ENCODE results near the gene CTSD. TPM values are rescaled to one million over a fixed set of nuclear protein-coding genes. Genes with fewer than 3 reads are reported as not detected.
"Not testable (repeated sequence)": the region's sequence is repeated elsewhere in the genome, so short reads cannot be mapped to it uniquely, and the experiment has no call there.

The CTSD gene
- 104 TPM for total RNA-seq
- polyA plus RNA-seq, result 100 to 1,000 TPM; 147 to 175 (median 155) TPM

DNA sequence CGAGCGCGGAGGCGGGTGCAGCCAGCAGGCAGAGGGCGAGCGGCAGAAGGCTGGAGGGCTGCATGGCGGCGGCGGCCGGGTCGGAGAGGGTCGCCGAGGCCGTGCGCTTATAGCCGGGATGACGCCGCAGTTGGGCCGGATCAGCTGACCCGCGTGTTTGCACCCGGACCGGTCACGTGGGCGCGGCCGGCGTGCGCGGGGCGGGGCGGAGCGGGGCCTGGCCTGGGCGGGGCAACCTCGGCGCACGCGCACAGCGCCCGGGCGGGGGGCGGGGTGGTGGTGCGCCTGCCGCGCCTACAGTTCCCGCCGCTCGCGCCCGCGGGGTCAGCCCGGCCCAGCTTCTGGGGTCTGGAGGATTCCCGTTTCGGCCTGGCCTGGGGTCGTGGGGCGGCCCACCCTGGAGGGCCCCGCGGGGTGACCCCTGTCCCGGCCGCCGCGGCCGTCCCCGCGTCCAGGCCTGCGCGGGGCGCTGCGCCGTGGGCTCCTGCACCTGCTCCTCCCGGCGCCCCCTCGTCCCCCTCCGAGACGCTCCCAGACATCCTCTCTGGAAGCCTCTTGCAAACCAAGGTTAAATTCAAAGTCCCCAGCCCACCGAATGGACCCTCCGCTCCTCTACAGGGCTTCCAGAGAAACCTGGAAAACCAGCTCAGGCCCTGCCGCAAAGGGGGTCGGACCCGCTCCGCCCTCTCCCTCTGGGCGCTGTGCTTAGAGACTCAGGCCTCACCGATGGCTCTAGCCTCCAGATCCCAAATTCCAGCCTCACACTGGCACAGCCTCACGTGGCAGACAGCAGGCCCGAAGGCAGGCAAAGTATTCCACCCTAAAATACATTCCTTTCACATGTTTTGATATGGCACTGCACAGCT, at the start of gene CTSD:
Gene CTSD, minus strand, starts transcription at position 132 of the 866 bp plus-strand sequence. Its CDS starts 68 bp downstream, at position 64.
- H3K36me3 ChIP-seq (ENCODE audit: control insufficient read depth, insufficient read depth, low read length), result peaks cover 6% of the 10 kb centered on the region
- peak within 1 kb of the TSS; percentile 57 for H3K4me3 ChIP-seq (ENCODE audit: low read depth, low read length)
- Mint-ChIP-seq H3K27me3 (no peaks in the 10 kb centered on the region), H3K36me3 (no peaks in the 10 kb centered on the region), H3K4me3 (peak within 1 kb of the TSS; percentile 89 to 97 (median 91)), H3K9me3 (no peaks in the 10 kb centered on the region), H3K4me1 (peaks cover 0 to 40% (median 14%) of the 10 kb centered on the region in 4 donors), H3K27ac (peak within 1 kb of the TSS; percentile 71 to 94 (median 79))
- H3K27ac ChIP-seq (ENCODE audit: insufficient read depth, low read length, poor library complexity, severe bottlenecking), result peak within 1 kb of the TSS; percentile 66
- peak; percentile 71 to 84 for ATAC-seq (ENCODE audit: low read depth in 2 of 2)
- H3K9me3 ChIP-seq (ENCODE audit: control insufficient read depth in 2 of 2, low read length in 2 of 2), result no peaks in the 10 kb centered on the region
- peaks cover 41% of the 10 kb centered on the region for H3K4me1 ChIP-seq (ENCODE audit: control insufficient read depth, insufficient read depth, low read length, poor library complexity, severe bottlenecking)
- no peaks in the 10 kb centered on the region for H3K27me3 ChIP-seq (ENCODE audit: control insufficient read depth, insufficient read depth, low read length)
- DNase-seq, result peak; percentile 79 to 83 (median 79)

DNA sequence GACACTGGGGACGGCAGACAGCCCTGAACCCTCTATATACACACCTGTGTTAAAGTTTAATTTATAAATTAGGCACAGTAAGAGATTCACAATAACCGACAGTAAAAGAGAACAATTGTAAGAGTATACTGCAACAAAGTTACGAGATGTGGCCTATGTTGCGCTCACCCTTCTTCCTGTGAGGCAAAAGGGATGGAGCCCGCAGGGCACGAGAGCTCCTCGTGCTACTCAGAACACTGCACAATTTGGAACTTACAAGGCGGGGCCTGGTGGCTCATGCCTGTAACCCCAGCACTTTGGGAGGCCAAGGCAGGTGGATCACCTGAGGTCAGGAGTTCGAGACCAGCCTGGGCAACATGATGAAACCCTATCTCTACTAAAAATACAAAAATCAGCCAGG, 49.6 kb upstream of the CTSD start:
- H3K36me3 ChIP-seq (ENCODE audit: control insufficient read depth, insufficient read depth, low read length); H3K4me3 ChIP-seq (ENCODE audit: low read depth, low read length); H3K27ac Mint-ChIP-seq; H3K27me3 ChIP-seq (ENCODE audit: control insufficient read depth, insufficient read depth, low read length); H3K4me1 Mint-ChIP-seq; ATAC-seq (ENCODE audit: low read depth in 2 of 2); DNase-seq; H3K9me3 Mint-ChIP-seq; H3K4me3 Mint-ChIP-seq; H3K4me1 ChIP-seq (ENCODE audit: control insufficient read depth, insufficient read depth, low read length, poor library complexity, severe bottlenecking); H3K36me3 Mint-ChIP-seq; H3K27ac ChIP-seq (ENCODE audit: insufficient read depth, low read length, poor library complexity, severe bottlenecking); H3K9me3 ChIP-seq (ENCODE audit: control insufficient read depth in 2 of 2, low read length in 2 of 2); H3K27me3 Mint-ChIP-seq: not testable (repeated sequence)

DNA sequence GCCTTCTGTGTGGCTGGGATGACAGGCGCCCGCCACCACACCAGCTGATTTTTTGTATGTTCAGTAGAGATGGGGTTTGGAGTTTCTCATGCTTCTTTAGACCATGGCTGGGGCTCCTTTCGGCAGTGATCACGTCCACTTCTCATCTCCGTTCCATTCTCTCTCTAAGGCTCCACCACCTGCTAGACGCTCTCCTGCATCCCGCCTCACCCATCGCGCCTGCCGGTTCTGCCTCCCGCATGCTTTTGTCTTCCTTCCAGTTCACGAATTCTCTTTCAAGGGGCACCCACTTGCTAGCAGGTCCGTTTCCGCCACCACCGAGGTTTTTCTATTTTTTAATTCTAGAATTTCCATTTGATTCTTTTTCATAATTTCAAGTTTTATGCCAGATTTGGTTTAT, 49.1 kb upstream of the CTSD start:
- Histone ChIP-seq H3K27me3 (ENCODE audit: control insufficient read depth, insufficient read depth, low read length) (no peaks in the 10 kb centered on the region), H3K9me3 (ENCODE audit: control insufficient read depth in 2 of 2, low read length in 2 of 2) (peaks cover 0 to under 1% of the 10 kb centered on the region in 2 experiments), H3K36me3 (ENCODE audit: control insufficient read depth, insufficient read depth, low read length) (no peaks in the 10 kb centered on the region), H3K27ac (ENCODE audit: insufficient read depth, low read length, poor library complexity, severe bottlenecking) (no peak overlapping the region), H3K4me1 (ENCODE audit: control insufficient read depth, insufficient read depth, low read length, poor library complexity, severe bottlenecking) (no peaks in the 10 kb centered on the region), H3K4me3 (ENCODE audit: low read depth, low read length) (no peak overlapping the region)
- no peak overlapping the region for H3K4me3 Mint-ChIP-seq
- ATAC-seq (ENCODE audit: low read depth in 2 of 2) (no peak), DNase-seq (no peak)
- peaks cover 0 to 6% (median 0%) of the 10 kb centered on the region in 7 donors for H3K9me3 Mint-ChIP-seq
- no peak overlapping the region for H3K27ac Mint-ChIP-seq
- H3K36me3 Mint-ChIP-seq, result no peaks in the 10 kb centered on the region
- H3K27me3 Mint-ChIP-seq, result peaks cover 5% of the 10 kb centered on the region
- H3K4me1 Mint-ChIP-seq, result peaks cover 0 to 5% (median 0%) of the 10 kb centered on the region in 4 donors

DNA sequence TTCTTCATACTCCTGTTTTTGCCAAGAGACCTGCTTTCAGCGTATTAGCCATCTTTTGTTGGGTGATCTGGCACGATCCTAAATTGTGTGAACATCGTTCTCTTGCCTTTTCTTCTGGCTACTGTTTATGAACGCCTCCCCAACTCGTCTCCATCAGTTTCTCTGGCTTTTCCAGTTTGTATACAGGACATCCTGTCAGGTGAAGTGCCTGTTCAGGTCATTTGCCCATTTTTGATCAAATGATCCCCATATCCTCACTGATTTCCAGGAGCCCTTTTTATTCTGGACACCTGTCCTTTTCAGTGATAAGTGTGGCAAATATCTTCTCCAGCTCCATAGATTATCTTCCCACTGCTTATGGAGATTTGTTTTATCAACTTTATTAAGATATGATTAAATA, 48.5 kb upstream of the CTSD start:
- H3K4me1 Mint-ChIP-seq, result peaks cover 0 to 5% (median 0%) of the 10 kb centered on the region in 4 donors
- no peak overlapping the region for H3K4me3 Mint-ChIP-seq
- Histone ChIP-seq H3K27me3 (ENCODE audit: control insufficient read depth, insufficient read depth, low read length) (no peaks in the 10 kb centered on the region), H3K9me3 (ENCODE audit: control insufficient read depth in 2 of 2, low read length in 2 of 2) (no peaks in the 10 kb centered on the region), H3K4me1 (ENCODE audit: control insufficient read depth, insufficient read depth, low read length, poor library complexity, severe bottlenecking) (no peaks in the 10 kb centered on the region), H3K27ac (ENCODE audit: insufficient read depth, low read length, poor library complexity, severe bottlenecking) (no peak overlapping the region), H3K36me3 (ENCODE audit: control insufficient read depth, insufficient read depth, low read length) (no peaks in the 10 kb centered on the region), H3K4me3 (ENCODE audit: low read depth, low read length) (no peak overlapping the region)
- H3K27me3 Mint-ChIP-seq, result peaks cover 5% of the 10 kb centered on the region
- DNase-seq, result no peak
- H3K36me3 Mint-ChIP-seq, result no peaks in the 10 kb centered on the region
- ATAC-seq (ENCODE audit: low read depth in 2 of 2), result no peak
- H3K9me3 Mint-ChIP-seq, result peaks cover 0 to 6% (median 0%) of the 10 kb centered on the region in 7 donors
- H3K27ac Mint-ChIP-seq, result no peak overlapping the region

DNA sequence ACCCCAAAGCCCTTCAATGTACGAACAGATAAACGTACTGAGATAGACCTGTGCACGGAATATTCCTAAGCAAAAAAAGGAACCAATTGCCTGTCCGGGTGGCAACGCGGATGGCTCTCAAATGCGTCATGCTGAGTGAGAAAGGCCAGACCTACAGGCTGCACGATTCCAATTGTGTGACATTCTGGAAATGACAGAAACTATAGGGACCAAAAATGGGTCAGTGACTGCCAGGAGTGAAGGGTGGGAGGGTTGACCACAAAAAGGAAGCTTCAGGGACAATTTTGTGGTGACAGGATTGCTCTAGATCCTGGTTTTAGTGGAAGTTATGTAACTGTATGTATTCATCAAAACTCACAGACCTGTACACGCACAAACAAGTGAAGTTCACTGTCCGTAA, 47.0 kb upstream of the CTSD start:
- DNase-seq (no peak), ATAC-seq (ENCODE audit: low read depth in 2 of 2) (no peak)
- H3K27me3 Mint-ChIP-seq, result peaks cover 5% of the 10 kb centered on the region
- H3K36me3 ChIP-seq (ENCODE audit: control insufficient read depth, insufficient read depth, low read length), result no peaks in the 10 kb centered on the region
- no peaks in the 10 kb centered on the region for H3K9me3 ChIP-seq (ENCODE audit: control insufficient read depth in 2 of 2, low read length in 2 of 2)
- H3K27ac ChIP-seq (ENCODE audit: insufficient read depth, low read length, poor library complexity, severe bottlenecking), result no peak overlapping the region
- H3K4me1 ChIP-seq (ENCODE audit: control insufficient read depth, insufficient read depth, low read length, poor library complexity, severe bottlenecking), result no peaks in the 10 kb centered on the region
- no peaks in the 10 kb centered on the region for H3K27me3 ChIP-seq (ENCODE audit: control insufficient read depth, insufficient read depth, low read length)
- H3K36me3 Mint-ChIP-seq, result no peaks in the 10 kb centered on the region
- H3K4me1 Mint-ChIP-seq, result peaks cover 0 to 5% (median 0%) of the 10 kb centered on the region in 4 donors
- no peak overlapping the region for H3K4me3 Mint-ChIP-seq
- no peak overlapping the region for H3K4me3 ChIP-seq (ENCODE audit: low read depth, low read length)
- peaks cover 0 to 5% (median 0%) of the 10 kb centered on the region in 7 donors for H3K9me3 Mint-ChIP-seq
- no peak overlapping the region for H3K27ac Mint-ChIP-seq

DNA sequence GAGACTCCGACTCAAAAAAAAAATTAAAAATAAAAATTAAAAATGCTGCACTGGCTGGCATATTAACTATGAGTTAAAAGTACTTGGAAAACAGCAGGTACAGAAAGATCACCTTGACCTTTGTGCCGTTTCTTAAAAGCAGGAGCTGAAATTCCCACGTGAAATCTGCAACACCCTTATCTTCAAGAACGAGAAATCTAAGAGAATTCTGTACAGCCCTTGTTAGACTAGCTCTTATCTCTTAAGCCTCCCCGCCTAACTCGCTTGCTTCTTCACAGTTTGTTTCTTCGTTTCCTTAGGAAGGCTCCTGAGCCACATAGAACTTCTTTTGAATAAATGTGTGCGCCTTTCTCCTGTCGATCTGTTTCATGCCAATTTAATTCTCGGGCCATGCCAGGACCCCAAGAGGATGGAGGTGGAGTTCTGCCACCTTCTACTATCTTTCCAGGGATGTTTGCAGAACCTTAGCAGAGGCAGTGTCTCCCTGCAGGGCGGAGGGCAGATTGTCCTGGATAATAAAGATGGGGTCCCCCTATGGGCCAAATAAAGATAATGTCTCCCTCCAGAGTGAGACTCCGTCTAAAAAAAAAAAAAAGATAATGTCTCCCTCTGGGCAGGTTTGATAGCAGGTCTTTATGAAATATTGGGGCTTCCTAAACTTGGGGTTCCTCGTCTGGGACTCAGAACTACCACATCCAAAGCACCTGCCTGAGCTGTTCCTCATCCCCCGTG, 43.7 kb upstream of the CTSD start:
- Histone ChIP-seq H3K27ac (ENCODE audit: insufficient read depth, low read length, poor library complexity, severe bottlenecking) (no peak overlapping the region), H3K4me3 (ENCODE audit: low read depth, low read length) (no peak overlapping the region), H3K9me3 (ENCODE audit: control insufficient read depth in 2 of 2, low read length in 2 of 2) (no peaks in the 10 kb centered on the region), H3K27me3 (ENCODE audit: control insufficient read depth, insufficient read depth, low read length) (no peaks in the 10 kb centered on the region), H3K36me3 (ENCODE audit: control insufficient read depth, insufficient read depth, low read length) (no peaks in the 10 kb centered on the region), H3K4me1 (ENCODE audit: control insufficient read depth, insufficient read depth, low read length, poor library complexity, severe bottlenecking) (no peaks in the 10 kb centered on the region)
- Mint-ChIP-seq H3K9me3 (peaks cover 0 to 5% (median 0%) of the 10 kb centered on the region in 7 donors), H3K36me3 (no peaks in the 10 kb centered on the region), H3K4me1 (peaks cover 0 to 5% (median 0%) of the 10 kb centered on the region in 4 donors), H3K27ac (no peak overlapping the region), H3K4me3 (no peak overlapping the region), H3K27me3 (peaks cover 6% of the 10 kb centered on the region)
- DNase-seq (no peak), ATAC-seq (ENCODE audit: low read depth in 2 of 2) (no peak)

DNA sequence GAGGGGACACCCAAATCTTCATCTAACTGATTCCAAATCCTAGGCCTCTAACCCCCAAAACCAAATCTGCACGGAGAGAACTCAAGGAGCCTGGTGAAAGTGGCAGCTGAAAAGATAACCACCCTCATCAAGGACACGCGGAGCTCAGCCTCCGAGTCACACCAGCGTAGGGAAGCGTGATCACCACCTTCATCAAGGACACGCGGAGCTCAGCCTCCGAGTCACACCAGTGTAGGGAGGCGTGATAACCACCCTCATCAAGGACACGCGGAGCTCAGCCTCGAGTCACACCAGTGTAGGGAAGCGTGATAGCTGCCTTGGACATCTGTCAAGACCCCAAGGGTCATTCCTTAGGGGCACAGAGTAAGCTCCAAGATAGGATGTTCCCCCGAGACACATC, 41.8 kb upstream of the CTSD start:
- no peaks in the 10 kb centered on the region for H3K36me3 ChIP-seq (ENCODE audit: control insufficient read depth, insufficient read depth, low read length)
- Mint-ChIP-seq H3K9me3 (peaks cover 0 to 5% (median 0%) of the 10 kb centered on the region in 7 donors), H3K27ac (no peak overlapping the region), H3K36me3 (no peaks in the 10 kb centered on the region), H3K4me3 (no peak overlapping the region), H3K27me3 (peaks cover 6% of the 10 kb centered on the region), H3K4me1 (peaks cover 0 to under 1% (median 0%) of the 10 kb centered on the region in 4 donors)
- H3K27ac ChIP-seq (ENCODE audit: insufficient read depth, low read length, poor library complexity, severe bottlenecking), result no peak overlapping the region
- H3K9me3 ChIP-seq (ENCODE audit: control insufficient read depth in 2 of 2, low read length in 2 of 2), result no peaks in the 10 kb centered on the region
- no peak for ATAC-seq (ENCODE audit: low read depth in 2 of 2)
- no peak overlapping the region for H3K4me3 ChIP-seq (ENCODE audit: low read depth, low read length)
- no peaks in the 10 kb centered on the region for H3K27me3 ChIP-seq (ENCODE audit: control insufficient read depth, insufficient read depth, low read length)
- H3K4me1 ChIP-seq (ENCODE audit: control insufficient read depth, insufficient read depth, low read length, poor library complexity, severe bottlenecking), result no peaks in the 10 kb centered on the region
- DNase-seq, result no peak
